VCaP (cell line): ENCODE data around the gene ARHGAP26.
"Not testable (repeated sequence)": the region's sequence is repeated elsewhere in the genome, so short reads cannot be mapped to it uniquely, and the experiment has no call there.

ENCODE experiments used
- H3K27ac ChIP-seq: fragments of 450-650 bp; 2 replicates; pipeline ENCODE4 v1.5.1; 2017
- CTCF ChIP-seq: fragments of 450-650 bp; conservative IDR thresholded peaks from 2 replicates; pipeline ENCODE4 v1.5.1; 2017; ENCODE audit warnings: mild to moderate bottlenecking, moderate library complexity

ARHGAP26 gene

DNA sequence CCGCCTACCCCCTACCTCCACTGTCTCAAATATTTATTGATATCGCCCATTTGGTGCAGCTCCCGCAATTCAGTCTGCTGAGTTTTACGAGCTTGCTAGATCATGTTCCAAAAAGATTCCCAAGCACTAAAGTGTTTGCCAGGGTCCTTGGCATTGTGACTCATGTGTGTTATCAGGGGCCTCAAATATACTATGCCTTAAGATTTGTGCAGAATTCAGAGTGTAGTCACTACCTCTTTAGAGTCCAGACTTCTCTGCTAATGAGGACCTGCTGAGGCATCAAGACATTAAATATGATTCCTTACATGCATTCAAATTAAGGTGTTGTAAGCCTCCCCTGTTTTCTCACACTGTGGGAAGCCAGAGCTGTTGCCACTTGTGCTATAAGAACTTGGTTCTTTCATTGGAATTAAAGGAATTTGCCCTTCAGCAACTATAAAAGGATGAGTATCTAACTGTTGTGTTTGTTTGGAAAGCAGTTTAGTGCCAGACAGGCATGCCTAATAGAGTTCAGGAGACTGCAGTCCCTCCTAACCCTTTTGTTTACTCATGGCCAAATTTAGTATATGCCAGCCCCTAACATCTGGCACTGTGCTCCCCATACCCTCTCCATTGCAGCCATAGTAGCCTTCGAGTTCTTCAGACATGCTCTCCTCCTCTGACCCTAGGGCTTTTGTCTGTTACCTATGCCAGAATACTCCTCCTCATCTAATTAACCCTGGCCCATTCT, 316.9 kb downstream of the ARHGAP26 start:
- no peak overlapping the region for H3K27ac ChIP-seq
- no peak for TF ChIP-seq CTCF

GRCh38 chr5:143088702-143089101, 318.5 kb downstream of the ARHGAP26 start:
- H3K27ac ChIP-seq: not testable (repeated sequence)

GRCh38 chr5:143090044-143090443, 319.9 kb downstream of the ARHGAP26 start:
- not testable (repeated sequence) for H3K27ac ChIP-seq

DNA sequence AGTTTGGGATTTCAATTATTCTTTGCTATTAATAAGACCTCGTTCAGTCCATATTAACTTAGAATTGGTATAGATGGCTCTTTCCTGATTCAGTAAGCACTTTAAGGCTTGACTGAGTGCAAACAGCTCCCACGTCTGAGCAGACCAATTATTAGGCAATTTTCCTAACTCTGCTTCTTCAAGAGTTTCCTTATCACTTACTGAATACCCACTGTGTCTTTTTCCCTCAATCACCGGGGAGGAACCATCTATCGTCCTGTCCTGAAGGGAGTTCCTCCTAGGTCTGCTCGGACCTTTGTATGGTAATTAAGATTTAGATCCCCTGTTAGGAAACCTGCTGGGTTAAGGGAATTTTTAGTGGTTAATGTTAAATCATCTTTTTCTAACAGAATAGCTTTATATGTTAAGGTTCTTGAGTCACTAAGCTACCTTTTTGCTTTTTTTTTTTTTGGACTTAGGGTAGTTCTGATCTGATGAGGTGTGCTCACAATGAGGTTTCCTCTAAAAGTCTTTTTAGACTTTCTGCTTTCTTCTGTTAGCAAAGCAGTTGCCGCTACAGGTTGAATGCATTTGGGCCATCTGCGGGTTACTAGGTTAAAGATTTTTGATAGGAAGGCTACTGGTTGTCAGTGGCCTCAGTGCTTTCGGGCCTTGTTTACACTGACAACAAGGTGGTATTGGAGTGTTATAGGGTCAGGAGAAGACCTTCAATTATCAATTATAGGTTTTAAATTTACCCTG, 322.7 kb downstream of the ARHGAP26 start:
- not testable (repeated sequence) for H3K27ac ChIP-seq

- H3K27ac ChIP-seq: no peak overlapping the region
- TF ChIP-seq CTCF: no peak
Observed at GRCh38 chr5:143093452-143094086, 323.4 kb downstream of the ARHGAP26 start.

DNA sequence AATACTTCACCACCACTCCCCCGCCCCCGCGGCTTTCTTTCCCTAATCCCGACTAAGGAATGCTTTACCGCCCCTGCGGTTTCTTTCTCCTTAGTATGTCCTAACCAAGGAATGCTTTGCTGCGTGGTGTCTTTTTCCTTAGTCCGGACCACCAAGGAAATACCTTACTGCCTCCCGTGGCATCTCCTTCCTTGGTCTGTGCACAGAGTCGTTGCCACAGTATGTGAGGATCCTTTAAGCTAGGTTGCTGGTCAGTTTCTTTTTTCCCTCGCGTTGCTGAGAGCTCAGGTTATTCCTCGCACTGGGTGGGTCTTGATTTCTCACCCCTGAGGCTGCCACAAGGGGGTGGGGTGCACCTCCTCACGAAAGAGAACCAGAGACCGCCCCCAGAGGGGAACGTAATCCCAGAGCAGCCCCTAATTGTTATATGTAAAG, 323.9 kb downstream of the ARHGAP26 start:
- H3K27ac ChIP-seq: no peak overlapping the region

DNA sequence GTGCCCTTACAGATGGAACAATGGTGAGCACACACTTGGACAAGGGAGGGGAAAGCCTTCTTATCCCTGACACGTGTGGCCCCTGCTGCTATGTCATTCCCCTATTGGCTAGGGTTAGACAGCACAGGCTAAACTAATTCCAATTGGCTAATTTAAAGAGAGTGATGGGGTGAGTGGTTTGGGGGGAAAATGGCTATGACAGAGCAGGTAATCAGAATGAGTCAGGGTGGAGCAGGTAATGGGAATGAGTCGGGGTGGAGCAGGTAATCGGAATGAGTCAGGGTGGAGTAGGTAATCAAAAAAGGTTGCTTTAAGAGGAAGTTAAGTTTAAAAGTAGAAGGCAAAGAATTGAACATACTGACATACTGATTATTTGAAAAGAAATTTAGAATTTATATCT, 324.4 kb downstream of the ARHGAP26 start:
- not testable (repeated sequence) for H3K27ac ChIP-seq

More for the DNA sequence above, 323.9 kb downstream of the ARHGAP26 start:
- TF ChIP-seq CTCF: no peak

GRCh38 chr5:143101121-143101520, 330.9 kb downstream of the ARHGAP26 start:
- H3K27ac ChIP-seq: no peak overlapping the region
- no peak for TF ChIP-seq CTCF

DNA sequence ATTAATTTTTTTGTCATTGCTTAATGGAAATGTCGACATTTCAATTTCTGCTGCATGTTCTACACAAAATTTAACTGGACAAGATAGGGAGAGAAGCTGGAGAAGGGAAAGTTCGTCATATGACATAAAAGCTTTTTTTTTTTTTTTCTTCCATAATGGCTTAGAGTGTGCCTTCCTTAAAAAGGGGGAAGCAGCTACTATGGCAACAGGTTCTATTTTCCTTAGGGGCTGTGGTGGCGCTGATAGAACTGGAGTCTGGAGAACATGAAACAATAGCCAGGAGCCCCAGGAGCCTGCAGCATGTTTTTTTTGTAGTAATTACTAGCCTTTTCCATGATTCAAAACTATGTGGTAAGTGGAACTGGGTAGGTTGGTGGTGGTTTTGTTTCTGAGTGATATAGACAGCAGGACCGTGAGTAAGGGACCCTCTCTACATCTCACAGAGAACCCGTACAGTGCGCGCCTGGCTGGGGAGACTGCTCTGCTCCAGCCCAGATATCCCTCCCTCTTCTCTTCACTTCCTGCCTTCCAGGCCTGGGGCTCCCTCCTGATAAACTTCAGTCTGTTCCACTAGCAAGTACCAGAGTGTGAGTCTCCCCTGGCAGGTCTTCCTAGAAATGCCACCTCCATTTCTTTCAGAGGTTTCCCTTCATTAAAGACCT, 331.7 kb downstream of the ARHGAP26 start:
- no peak overlapping the region for H3K27ac ChIP-seq

More for the DNA sequence above, 331.7 kb downstream of the ARHGAP26 start:
- TF ChIP-seq CTCF: no peak
